Stimulated activated CD8-positive, alpha-beta memory T cell treated with anti-CD3 and anti-CD28 coated beads, Interleukin-4, amount 100 ng/mL, for 24 hours (primary cell): Measurements from ENCODE around the gene KIF26B.
"Not testable (repeated sequence)": the region's sequence is repeated elsewhere in the genome, so short reads cannot be mapped to it uniquely, and the experiment has no call there.

Experiments used
- DNase-seq: peaks from one replicate; pipeline ENCODE4 v3.0.0-alpha.2; 2020; ENCODE audit warnings: low read depth

The KIF26B gene

DNA sequence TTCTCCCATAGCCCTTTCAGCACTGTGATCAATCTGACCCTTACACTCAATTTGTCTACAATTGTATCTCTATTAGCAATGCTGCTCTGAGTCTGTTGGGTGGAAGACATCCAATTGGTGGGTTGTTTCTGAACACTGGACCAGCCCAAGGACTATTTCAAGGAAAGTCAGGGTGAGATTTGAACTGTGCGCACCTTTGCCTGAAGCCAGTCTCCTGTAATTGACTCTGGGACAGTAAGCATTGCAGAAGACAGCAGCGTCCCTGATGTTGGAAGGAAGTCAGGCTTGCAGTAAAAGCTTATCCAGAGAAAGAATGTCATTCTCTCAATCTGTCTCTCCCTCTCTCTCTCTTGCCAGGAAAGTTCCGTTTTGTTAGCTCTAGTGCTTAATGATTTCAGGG lies 233.9 kb downstream of the KIF26B start:
- no peak for DNase-seq

GRCh38 chr1:245389873-245390272 lies 235.1 kb downstream of the KIF26B start:
- no peak for DNase-seq

GRCh38 chr1:245390975-245391374 lies 236.2 kb downstream of the KIF26B start:
- DNase-seq, result no peak

GRCh38 chr1:245393694-245394093 lies 238.9 kb downstream of the KIF26B start:
- no peak for DNase-seq

- no peak for DNase-seq
Measured at GRCh38 chr1:245395680-245396079, 240.9 kb downstream of the KIF26B start.

DNA sequence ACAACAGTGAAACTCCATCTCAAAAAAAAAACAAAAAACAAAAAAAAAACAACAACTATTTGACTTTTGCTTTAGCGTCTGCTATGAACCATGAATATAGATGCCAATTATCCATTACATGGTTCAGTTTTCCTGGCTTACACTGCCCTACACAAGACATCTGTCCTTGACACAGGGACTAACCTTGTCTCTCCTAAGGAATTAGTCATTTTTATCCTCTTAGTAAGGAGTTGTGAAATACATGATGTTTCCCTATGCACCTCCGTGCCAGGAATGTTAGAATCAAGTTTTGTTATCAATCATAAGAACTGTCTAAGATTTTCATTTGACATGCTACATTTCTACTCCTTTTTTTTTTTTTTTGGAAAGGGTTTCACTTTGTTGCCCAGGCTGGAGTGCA lies 241.8 kb downstream of the KIF26B start:
- DNase-seq, result no peak

GRCh38 chr1:245397771-245398170 lies 243.0 kb downstream of the KIF26B start:
- no peak for DNase-seq

DNA sequence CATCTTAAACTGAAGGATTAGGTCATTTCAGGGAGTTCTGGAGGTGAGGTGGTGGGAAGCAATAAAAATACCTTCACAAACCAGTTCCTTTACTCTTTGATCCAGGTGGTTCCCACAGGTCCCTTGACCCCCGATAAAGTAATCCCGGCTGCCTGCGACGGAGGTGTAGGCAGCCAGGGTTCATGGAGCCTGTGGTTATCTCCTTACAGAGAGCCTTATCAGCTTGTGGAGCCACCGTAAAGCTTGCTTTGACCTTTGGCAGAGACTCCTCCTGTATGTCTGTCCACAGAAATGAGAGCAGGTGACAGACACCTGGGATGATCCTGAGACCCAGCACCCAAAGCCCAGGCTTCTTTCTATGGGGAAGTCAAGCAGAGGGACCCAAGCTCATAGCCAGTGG lies 243.4 kb downstream of the KIF26B start:
- DNase-seq, result no peak

- no peak for DNase-seq
Measured at GRCh38 chr1:245401881-245402587, 247.2 kb downstream of the KIF26B start.

GRCh38 chr1:245402998-245403397 lies 248.2 kb downstream of the KIF26B start:
- not testable (repeated sequence) for DNase-seq

- DNase-seq, result no peak
Measured at GRCh38 chr1:245404527-245404926, 249.7 kb downstream of the KIF26B start.

DNA sequence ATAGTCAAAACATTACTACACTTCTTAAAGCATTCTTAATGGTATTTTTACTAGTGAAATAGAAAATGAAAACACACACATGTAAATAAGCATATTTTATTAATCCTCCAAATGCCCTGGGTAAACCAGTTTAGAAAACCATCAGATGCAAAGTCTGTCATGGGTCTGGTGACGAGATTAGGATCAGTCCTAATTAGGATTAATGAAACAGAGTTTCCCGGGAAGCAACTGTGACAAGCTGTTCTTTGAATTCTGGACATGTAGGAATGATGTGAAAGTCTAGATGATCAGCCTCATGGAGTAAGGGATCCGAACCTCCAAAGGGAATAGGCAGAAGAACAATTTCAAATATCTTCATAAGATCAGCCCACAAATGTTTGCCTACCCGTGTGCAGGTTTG lies 250.2 kb downstream of the KIF26B start:
- DNase-seq, result no peak

DNA sequence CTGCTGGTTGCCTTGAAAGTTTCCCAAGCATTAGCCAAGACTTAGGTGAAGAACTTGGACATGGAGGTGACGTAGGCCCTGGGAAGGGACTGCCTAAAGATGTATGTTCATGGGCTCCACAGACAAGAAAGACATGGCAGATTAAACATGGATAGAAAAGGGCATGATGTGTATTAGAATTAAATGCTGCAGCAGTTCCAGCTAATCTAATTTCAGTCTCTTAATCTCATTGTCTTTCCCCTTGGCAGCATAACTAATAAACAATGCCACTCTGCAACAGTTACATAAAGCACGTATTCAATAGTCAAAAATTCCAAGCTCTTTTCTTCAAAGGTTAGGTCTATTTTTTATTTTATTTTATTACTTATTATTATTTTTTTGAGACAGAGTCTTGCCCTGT lies 251.6 kb downstream of the KIF26B start:
- DNase-seq, result no peak

DNA sequence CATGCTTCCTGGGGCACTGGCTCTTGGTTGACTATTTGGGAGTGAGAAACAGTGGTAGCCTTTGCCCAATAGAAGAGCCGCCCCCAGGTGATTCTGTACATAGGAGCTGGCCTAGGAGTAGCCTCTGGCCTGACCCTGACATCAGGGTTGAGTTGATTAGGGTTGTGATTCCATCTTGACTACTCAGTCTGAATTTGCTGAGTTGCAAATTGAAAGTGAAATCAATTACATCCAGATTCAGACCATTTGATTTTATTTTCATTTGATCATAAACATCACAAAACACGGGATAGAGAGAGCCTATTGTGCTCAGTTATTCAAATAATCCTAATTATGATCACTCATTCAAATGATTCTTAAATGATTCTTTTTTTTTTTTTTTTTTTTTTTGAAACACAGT lies 253.2 kb downstream of the KIF26B start:
- no peak for DNase-seq

GRCh38 chr1:245409341-245410195 lies 254.8 kb downstream of the KIF26B start:
- no peak for DNase-seq

GRCh38 chr1:245411245-245412036 lies 256.7 kb downstream of the KIF26B start:
- no peak for DNase-seq

DNA sequence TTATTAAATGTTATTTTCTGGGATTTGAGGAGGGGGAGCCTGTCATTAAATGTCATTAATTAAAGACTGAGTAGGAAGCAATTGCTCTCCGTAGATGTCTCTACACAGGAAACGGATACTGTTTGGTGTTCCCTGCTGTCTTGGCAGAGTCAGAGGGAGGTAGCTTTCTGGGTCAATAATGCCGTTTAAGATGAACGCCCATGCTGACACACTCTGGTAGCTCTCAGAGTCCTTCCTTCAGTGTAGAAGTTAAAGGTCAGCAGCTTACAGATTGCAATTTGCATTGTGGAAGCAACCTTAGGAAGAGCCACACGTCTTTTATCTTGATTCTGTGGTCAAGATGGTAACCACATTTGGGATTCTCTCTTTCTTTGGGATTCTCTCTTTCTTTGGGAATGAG lies 257.5 kb downstream of the KIF26B start:
- no peak for DNase-seq

- no peak for DNase-seq
Measured at GRCh38 chr1:245416781-245417180, 262.0 kb downstream of the KIF26B start.

- no peak for DNase-seq
Measured at GRCh38 chr1:245418077-245418476, 263.3 kb downstream of the KIF26B start.

- no peak for DNase-seq
Measured at GRCh38 chr1:245419461-245419978, 264.7 kb downstream of the KIF26B start.

DNA sequence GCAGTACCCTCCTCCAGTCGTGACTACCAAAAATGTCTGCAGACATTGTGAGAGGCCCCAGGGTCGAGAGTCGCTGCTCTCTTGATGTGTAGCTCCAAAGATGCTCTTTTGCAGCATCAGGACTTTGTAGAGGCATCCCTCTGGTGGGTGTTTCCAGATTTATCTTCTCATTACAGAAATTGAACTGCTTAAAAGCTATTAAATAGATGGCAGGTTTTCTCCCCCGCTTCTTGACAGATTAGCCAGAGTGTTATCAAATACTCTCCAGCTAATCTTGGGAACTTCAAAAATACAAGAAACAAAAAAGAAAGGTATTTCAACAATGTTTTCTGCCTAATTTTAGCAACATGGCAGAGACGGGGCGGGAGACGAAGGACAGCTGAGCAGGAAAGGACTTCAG lies 265.2 kb downstream of the KIF26B start:
- no peak for DNase-seq

- DNase-seq, result no peak
Measured at GRCh38 chr1:245420926-245421325, 266.1 kb downstream of the KIF26B start.
